Stimulated activated CD4-positive, alpha-beta T cell treated with anti-CD3 and anti-CD28 coated beads, TNF-alpha, amount 100 ng/mL, for 24 hours (primary cell): ENCODE data around the gene BUB3.

Experiments
- DNase-seq, 3 experiments: peaks; one replicate each; pipeline ENCODE4 v3.0.0-alpha.2; 2020; ENCODE audit warnings: low read depth in 3 of 3

BUB3 gene, protein sequence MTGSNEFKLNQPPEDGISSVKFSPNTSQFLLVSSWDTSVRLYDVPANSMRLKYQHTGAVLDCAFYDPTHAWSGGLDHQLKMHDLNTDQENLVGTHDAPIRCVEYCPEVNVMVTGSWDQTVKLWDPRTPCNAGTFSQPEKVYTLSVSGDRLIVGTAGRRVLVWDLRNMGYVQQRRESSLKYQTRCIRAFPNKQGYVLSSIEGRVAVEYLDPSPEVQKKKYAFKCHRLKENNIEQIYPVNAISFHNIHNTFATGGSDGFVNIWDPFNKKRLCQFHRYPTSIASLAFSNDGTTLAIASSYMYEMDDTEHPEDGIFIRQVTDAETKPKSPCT

DNA sequence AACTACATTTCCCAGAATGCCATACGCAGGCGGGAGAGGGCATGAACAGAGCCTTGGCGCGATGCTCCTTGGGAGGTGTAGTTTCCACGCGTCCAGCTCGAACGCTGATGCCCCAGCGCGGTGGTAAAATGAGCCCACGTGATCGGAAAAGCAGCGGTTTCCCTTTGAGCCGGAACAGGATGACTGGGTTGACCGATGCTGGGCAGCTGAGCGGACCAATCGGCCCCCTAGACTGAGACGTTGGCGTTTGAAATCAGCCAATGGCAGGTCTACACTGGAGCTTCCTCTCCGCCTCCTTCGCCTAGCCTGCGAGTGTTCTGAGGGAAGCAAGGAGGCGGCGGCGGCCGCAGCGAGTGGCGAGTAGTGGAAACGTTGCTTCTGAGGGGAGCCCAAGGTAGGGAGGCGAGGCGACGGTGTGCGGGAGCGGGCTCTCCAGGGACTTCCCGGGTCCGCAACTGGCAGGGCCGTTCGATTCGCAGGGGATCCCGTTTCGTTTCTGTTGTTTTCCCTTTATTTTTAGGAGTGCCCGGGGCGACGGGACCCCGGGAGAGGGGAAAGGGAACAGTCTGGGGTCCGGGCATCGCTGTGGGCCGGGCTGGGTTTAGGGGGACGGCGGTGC, at the start of gene BUB3:
Gene BUB3, plus strand, starts transcription at position 311 of the 619 bp plus-strand sequence. CDS start 516 bp downstream, outside the sequence.
- DNase-seq: peak; percentile 88 to 94 (median 93)

DNA sequence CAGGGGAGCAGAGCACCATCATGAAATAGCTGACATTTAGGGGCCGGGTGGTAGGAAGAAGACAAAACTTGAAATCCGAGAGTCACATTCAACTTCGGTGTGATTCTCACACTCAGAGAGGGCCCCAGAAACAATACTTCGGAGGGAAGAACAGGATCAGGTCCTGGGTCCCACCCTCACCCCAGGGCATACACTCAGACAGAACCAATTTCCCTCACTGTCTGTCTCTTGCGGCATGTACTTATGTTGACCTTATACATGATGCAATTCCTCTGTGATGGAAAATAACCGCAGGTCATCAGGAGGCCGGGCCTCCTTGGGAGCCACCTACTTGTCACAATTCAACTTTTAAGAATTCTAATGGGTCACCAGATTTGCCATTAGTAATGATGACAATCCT, 44.7 kb upstream of the BUB3 start:
- DNase-seq: no peak

DNA sequence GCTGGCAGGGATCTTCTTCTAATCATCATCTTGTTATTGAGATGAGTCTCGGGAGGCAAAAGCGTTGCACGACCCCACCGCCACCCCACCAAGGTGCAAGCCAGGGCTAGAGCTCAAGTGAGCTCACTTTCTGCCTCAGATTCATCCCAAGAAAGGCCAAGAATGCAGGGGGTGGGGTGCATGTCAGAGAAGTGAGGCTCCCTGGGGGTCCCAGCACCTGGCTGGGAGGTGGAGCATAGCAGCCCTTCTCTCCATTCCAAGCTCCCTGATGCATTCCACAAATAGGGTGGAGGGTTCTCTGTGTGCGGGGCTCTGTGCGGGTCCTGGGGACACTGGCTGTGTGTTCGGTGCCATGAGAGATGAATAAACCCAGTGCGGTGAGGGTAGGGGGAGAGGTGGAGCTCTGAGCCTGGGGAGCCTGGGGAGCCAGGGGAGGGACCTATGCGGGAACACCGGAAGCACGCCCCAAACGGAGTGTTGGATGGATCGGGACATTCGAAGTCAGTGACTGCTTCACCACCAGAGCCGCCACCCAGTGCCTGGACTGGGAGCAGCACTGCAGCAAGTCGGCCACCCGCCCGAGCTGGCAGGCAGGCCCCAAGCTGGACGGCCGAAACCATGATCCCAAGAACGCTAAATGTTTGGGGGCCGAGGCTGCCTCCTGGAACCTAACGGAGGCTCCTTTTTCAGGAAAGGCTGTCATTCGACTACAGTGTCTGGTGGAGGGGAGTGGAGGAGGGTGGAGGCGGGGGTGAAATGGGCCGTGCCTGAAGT, 36.4 kb upstream of the BUB3 start:
- DNase-seq: no peak

DNA sequence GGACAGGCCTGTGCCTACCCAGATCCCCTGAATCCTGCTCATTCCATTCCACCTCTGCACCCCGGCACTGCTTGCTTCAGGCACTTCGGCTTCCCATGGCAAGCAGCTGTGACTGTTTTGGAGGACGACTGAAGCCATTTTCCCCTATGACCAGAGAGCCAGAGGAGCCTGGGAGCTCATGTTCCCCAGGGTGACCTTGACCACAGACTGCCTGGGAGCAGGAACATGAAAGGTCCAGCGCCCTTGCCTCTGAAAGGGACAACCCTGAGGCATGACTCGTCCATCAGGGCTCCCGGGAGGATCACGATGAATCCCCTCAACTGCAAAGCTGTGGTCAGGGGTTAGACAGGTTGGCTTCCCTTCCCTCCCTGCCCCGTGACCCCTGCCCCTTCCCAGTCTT, 35.1 kb upstream of the BUB3 start:
- DNase-seq: no peak

DNA sequence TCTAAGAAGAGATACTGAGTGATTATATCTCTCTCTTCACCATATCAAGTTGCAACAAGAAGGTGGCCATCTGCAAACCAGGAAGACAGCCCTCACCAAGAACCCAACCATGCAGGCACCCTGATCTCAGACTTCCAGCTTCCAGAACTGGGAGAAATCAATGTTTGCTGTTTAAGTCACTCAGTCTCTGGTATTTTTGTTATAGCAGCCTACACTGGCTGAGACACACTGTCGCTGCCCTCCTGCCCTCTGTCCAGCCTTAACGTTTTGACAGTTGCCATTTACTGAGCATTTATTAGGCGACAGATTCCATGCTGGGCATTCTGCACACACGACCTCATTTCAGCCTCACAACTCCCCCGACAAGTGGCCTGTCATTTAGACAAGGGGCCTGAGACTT, 28.0 kb upstream of the BUB3 start:
- no peak for DNase-seq

DNA sequence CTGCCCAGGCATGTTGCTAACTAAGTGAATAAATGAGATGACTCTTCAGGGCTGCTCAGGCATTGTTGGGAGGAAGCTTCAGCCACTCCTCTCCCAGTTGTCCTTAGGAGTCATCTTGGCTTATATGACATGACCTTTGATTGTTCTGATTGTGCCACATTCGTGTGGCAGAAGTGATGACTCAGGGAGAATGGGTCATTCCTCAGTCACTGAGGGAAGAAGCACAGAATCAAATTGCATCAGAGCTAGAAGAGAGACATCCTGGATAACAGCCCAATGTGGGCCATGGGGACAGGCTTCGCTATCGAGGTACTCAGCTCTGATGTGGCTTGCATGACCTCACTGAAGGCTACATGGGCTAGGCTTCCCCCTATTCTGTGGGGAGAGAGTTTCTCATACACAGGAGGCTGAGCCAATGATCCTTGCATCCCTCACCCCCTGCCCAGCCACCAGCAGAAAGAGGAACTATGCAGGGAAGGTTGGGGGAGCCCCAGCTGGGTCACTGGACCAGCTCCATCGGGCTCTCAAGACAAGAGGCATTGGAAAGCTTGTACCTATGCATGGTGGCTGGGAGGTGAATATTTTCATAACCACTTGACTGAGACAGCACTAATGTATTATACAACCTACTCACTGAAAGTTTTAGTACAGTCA, 24.5 kb upstream of the BUB3 start:
- no peak for DNase-seq

DNA sequence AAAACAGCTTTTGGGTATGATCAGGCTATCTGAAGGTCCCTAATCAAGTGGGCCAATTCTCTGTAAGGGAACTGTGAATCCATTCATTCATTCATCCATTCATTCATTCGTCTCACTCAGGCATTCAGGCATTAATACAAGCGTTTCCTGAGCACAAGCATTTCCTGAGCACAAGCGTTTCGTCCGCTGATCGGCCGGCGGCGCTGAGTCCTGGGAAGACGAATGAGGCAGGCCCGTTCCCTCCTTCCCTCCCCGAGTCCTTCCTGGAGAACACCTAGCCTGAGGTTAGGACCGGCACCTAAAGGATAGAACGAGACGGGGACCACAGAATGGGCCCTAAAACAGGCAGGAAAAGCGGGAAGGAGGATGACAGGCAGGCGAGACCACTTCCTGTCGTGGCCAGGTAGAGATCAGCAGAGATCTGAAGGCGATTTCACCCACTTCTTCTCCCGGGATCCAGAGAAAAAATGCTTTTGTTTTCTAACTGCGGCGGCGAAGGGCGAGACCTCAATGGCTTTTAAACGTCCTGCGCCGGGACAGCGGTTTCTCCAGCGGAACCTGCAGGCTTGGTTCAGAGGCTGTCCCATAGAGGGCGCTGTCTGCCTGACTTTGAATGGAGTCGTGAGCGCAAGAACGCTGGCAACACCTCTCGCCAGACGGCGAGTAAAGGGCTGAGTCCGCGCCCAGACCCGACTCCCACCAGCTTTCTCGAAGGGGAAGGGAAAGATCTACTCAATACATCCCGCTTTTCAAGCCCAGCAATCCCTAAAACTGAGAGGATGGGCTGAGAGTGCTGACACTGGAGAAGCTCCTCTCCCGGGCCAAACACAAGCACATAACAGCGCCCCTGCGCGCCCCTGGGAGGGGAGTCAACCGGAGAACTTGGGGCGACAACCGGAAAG, 21.4 kb upstream of the BUB3 start:
- peak; percentile 74 to 86 (median 84) for DNase-seq

DNA sequence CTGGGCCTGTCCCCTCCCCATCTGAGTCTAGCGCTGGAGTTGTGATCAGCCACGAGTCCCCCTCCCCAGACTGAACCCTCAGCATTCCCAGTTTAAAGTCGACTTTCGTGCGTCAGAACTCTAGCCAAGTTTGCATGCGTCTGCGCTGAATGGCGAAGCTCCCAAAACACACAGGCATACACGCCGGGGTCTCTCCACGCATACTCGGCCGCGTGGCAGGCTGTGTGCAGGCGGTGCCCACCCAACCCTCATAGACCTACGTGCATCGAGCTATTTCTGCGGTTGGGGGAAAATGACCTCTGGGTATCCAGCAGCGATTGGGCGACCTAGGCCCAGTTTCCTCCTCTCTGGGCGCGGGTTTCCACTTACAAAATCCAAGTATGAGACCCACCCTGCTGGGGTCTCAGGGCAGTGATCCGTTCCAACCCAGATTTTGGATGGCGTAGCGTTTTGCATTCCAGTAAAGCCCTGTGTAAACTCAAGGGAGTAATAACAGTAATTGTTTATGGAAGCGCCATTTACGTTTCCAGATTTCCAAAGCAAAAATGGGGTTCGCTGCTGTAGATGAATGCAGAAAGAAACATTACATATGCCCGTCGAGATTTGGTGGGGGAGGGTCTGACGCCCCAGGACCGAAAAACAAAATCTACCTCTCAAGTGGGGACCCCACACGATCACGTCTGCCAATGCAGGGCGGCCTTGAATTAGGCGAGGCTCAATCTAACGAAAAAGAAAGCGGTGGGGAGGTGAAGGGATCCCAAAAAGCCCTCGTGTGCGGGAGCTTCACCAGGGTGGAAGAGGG, 20.5 kb upstream of the BUB3 start:
- no peak for DNase-seq

DNA sequence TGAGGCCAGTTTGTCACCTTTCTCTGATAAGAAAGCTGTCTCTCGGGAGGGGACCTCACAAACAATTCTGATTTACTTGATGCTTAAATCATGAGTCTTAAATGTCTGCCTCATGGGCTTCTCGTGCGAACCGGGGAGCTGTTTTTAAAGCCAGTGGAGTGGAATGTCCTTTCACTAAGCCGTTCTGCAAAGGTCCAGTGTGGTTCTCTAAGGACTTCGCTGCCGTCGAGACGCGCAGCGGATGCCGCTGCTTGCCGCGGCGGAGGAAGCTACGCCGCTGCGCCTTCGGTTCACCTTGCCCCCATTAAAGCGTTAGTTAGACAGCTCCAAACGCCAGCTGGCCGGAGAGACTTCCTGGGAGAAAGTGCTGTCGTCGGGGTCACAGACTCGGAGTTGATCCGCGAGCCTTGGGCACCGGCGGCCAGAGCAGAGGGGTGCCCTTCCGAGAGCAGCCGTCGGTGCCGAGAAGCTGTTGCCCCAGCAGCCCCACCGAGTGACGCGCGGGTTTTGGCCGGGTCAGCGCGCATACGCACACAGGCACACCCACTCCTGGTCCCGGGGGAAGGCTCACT, 19.8 kb upstream of the BUB3 start:
- no peak for DNase-seq

DNA sequence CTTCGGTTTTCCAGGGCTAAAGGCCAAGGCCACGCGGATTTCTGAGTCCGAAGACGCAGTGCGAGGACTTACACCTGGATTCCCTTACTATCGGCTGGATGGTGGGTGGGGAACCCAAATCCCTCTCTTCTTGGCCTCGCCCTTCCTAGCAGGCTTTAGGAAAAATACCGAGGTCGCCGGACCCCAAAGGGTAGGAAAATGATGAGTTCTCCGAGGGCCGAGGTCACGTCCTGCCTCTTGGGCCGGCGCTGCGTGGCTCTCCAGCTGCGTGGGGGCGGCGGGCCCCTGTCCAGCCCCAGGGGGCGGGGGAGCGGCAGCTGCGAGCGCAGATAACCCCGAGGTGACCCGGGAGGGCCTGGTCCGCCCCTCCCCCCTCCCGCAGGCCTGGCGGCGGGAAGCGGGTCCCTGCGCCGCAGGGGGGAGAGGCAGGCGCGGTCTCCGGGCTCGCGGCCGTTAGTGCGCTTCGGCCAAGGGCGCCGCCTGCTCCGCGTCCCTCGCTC, 19.2 kb upstream of the BUB3 start:
- no peak for DNase-seq

DNA sequence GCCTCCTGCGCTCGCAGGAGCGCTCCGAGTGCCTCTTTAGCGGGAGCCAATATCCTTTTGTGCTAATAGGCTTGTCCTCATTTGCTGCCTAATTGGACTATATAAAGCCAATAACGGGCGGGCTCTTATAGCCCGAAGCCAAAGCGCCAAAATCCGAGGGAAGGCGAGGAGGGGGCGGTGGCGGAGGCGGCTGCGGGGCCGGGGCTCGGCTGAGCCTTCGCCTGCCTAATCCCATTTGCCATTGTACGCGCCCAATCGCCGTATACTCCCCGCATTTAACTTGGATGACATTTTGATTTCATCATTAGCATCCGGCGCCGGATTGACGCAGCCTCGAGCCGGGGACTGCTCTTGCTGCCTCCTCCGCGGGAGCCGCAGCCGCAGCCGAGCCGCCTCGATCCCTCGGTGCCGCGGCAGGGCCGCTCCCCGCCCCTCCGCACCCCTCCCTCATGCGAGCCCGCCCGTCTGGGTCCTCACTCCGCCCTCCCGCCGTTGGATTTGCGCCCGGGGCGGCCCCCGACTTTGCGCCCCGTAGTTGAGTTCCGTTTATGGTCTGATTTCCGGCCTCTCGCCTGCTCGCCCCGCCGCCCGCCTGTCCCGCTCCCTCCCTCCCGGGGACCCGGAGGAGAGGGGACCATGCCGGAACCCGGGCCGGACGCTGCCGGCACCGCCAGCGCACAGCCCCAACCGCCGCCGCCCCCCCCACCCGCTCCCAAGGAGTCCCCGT, 18.6 kb upstream of the BUB3 start, which contains the start of gene HMX3:
Gene HMX3, plus strand, starts transcription at position 556 of the 727 bp plus-strand sequence. Its CDS starts 81 bp downstream, at position 637.
- no peak for DNase-seq

DNA sequence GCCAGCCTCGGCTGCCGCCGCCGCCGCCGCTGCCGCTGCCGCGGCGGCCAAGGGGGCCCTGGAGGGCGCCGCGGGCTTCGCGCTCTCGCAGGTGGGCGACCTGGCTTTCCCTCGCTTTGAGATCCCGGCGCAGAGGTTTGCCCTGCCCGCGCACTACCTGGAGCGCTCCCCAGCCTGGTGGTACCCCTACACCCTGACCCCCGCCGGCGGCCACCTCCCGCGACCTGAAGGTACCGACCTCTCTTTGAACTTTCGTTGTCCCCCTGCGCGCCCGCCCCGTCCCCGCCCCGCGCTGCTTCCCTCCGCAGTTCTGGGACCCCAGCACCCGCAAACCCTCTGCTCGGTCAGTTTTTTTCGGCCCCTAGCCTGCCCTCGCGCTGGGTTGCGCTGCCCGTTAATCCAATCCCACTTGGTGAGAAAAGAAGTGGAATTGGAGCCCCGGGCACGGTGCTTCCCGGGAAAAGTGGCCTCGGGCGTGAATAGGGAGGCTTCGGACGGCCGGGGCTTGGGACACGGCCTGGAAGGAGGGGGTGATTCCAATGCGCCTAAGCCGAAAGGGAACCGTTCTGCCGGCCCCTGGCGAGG, 17.9 kb upstream of the BUB3 start:
- no peak for DNase-seq

DNA sequence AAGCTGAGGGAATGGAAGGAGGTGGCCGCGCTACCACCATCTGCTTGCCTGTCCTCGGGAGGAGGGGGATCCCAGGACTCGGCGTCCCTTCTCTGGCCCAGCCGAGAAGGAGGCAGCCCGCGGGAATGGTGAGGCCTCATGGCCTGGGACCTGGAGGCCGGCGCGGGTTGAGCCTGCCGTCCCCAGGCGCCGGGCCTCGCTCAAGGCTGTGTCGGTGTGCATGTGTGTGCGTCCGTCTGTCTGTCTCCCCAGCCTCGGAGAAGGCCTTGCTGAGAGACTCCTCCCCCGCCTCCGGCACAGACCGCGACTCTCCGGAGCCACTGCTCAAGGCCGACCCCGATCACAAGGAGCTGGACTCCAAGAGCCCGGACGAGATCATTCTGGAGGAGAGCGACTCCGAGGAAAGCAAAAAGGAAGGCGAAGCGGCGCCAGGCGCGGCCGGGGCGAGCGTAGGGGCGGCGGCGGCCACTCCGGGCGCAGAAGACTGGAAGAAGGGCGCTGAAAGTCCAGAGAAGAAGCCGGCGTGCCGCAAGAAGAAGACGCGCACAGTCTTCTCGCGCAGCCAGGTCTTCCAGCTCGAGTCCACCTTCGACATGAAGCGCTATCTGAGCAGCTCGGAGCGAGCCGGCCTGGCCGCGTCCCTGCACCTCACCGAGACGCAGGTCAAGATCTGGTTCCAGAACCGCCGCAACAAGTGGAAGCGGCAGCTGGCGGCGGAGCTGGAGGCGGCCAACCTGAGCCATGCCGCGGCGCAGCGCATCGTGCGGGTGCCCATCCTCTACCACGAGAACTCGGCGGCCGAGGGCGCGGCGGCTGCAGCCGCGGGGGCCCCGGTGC, 17.2 kb upstream of the BUB3 start:
- no peak for DNase-seq

DNA sequence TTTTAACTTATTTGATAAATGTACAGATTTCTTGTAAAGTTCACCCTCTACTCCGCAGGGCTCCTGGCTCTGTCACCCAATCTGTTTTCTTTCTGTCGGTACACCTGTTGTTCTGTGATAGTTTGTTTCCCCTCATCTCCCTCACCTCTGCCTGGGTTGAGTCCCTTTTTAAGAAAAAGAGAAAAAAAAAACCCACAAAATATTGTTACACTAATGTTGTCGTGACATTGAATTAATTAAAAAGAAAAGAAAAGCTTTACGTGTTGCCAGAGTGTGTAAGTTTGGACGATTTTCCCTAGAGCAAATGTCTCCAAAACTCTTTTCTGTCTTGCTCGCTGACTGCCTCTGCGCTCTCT, 15.1 kb upstream of the BUB3 start:
- no peak for DNase-seq

DNA sequence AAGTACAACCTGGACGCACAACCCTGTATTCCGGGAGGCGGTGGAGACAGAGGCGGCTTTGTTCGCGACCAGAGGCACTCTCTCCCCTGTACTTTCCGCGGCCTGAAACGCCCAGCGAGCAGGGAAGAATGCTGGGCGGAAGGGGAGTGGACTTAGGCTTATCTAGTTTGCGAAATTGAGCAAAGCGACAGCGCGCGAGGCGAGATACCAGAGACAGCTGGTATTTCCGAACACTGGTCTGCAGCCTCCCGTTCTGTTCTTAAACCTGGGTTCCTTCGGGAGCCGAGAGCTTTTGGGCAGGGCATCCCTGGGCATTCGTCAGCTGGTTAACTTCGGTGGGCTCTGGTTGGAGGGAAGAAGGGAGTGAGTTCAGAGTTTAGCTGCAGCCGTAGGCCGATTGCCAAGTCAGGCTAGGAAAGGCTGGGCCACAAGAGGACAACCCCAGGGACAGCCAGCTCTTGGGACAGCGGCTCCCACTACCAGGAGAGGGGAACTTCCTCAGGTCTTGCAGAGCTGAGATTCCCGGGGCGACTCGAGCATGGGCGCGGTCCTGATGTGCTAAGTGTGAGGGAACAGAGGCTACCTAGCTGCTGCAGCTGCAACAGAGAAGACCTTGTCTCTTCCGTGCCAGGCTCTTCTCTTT, 14.6 kb upstream of the BUB3 start:
- no peak for DNase-seq

DNA sequence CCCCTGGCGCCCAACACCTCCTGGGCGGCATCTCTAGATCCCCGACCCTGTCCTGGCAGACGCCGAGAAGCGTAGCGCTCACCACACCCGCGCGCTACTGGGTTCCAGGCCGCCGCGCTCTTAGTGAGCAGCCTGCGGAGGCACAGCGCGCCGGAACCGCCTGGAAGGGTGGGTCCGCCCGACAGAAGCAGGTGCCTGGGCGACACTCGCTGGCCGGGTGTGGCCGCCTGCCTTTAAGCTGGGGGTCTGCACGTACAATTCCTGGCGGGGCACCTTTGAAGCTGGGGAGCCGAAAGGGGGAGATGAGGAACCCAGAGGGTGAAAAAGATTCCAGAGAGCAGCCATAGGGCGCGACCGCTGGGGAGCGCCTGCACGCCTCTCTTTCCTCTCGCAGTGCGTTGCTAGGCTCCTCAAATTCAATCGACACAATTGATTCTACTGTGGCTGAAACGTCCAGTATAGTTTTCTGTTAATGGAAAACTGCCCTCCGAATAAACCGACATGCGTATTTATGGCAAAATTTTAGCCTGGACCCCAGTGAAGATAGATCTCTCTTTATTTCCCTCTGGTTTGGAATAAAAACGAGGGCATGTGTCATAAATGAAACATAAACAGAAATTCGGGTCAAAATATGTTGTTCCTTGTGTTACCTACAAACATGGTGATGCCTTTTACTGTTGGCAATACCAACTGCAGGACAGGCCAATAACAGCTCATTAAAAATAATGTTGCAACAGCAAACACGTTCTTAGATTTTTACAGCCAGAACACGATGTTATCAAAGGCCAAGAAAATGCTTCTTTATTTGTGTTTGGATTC, 13.8 kb upstream of the BUB3 start:
- no peak for DNase-seq
